ENCODE data around the gene KRTAP9-8.
"Not testable (repeated sequence)": the region's sequence is repeated elsewhere in the genome, so short reads cannot be mapped to it uniquely, and the experiment has no call there.

Gene KRTAP9-8

DNA sequence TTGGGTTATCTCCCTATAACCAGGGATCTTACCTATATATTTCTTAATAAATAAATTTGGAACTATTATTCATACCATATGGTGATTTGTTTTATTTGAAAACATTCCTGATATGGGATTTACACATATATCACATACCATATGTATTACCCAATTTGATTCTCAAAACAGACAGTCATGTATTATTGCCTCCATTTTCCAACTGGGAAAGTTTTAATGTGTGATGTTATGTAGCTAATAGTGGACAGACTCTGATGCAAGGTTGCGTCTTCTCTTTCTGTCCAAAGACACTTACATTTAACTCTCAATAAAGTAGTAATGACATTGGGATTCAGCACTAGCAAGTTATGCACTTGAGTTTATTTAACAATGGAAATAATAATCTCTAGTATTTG, 18.5 kb downstream of the KRTAP9-8 start:
- no peak for DNase-seq

- DNase-seq = no peak
Observed at GRCh38 chr17:41258406-41258805, 20.6 kb downstream of the KRTAP9-8 start.

- no peak for DNase-seq
Observed at GRCh38 chr17:41263212-41263611, 25.4 kb downstream of the KRTAP9-8 start.

DNA sequence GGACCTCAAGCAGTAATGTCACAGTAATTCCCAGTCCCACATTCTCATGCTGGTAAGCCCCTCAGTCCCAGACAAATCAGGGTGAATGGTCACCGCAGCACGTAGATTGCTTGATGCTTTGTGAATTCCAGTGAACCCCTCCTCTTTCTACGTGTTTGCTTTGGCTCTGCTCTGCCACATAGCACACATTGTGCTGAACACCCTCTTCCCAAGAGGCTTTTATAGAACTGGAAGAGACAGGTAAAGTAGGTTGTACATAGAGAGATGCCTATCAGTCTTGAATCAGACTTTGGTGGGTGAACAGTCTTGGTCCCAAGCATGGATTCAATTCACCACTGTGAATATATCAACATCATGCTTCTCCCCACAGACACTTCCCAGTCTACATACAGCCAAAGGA, 26.8 kb downstream of the KRTAP9-8 start:
- DNase-seq = no peak

DNA sequence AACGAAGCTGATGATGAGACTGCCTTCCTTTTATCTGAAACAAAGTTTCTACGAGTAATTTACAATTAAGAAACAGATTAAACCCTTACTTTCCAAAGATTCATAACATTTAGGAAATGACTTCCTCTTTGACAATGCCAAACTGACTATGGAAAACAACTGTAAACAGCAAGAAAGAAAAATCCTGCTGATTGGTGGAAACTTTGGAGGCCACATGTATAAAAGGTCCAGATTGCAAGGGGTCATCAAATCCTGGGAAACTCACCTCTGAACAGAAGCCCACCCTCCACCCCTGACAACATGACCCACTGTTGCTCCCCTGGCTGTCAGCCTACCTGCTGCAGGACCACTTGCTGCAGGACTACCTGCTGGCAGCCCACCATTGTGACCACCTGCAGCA, 27.3 kb downstream of the KRTAP9-8 start, which contains the start of gene KRTAP9-6:
Gene KRTAP9-6 (plus strand): TSS at position 301 of the 400 bp plus-strand sequence. CDS start 0 bp downstream, at position 301.
- DNase-seq = peak; percentile 8

GRCh38 chr17:41267711-41268110, 29.9 kb downstream of the KRTAP9-8 start:
- no peak for DNase-seq

- not testable (repeated sequence) for DNase-seq
Observed at GRCh38 chr17:41271323-41271722, 33.5 kb downstream of the KRTAP9-8 start.

DNA sequence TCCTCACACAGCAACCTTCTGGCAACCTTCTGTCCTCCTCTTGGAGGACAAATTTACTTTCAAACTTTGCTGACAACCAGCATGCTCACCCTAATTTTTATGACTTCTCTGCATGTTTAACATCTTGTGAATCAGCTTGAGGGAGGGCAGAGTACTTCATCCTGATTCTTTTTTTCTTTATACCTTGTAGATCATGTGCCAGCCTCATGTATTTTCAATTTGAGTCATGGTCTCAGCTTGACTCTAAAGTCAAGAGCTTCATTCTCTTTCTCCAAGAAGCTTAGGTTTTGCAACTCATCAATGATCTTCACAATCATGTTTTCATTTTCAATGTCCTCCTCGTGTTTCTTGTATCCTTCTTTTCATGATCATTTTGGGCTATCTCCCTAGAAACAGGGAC, 34.1 kb downstream of the KRTAP9-8 start:
- DNase-seq = no peak

DNA sequence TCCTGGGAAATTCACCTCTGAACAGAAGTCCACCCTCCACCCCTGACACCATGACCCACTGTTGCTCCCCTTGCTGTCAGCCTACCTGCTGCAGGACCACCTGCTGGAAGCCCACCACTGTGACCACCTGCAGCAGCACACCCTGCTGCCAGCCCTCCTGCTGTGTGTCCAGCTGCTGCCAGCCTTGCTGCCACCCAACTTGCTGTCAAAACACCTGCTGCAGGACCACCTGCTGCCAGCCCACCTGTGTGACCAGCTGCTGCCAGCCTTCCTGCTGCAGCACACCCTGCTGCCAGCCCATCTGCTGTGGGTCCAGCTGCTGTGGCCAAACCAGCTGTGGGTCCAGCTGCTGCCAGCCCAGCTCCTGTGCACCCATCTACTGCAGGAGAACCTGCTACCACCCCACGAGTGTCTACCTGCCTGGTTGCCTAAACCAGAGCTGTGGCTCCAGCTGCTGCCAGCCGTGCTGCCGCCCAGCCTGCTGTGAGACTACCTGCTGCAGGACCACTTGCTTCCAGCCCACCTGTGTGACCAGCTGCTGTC, 37.9 kb downstream of the KRTAP9-8 start, which contains the start of gene KRTAP9-7:
Gene KRTAP9-7 (plus strand): TSS at position 51 of the 543 bp plus-strand sequence. CDS start 0 bp downstream, at position 51.
- DNase-seq = not testable (repeated sequence)

DNA sequence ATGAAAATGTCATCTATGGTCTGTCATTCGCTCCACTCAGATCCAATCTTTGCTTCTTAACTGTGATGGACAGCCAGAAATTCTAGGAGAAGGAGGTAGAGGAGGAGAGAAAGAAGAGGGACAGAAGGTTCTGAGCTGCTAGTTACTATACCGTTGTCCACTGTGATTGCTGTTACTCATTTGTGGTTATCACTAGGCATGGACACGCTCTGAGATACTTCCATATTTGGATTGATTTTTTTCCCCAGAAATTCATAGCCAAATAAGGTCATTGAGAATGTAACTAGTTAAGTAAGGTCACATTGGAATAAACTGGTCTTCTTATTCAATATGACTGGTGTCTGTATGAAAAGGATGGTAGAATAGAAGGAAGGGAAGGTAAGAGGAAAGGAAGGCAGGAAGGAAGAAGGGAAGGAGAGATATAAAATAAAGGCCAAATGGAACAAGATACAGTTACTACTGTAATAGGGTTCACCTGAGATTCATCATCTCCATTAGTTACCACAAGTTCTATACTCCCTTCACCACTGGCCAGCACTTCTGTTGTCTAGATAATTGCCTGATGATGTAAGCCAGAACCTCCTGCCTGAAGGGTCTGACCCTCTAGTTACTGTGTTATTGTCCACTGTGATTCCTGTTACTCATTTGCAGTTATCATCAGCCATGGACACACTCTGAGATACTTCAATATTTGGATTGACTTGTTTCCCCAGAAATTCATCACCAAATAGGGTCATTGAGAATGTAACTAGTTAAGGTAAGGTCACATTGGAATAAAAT, 40.6 kb downstream of the KRTAP9-8 start:
- DNase-seq = no peak

GRCh38 chr17:41284043-41284442, 46.2 kb downstream of the KRTAP9-8 start:
- DNase-seq = no peak

- peak; percentile 35 for DNase-seq
Observed at GRCh38 chr17:41284546-41284945, 46.7 kb downstream of the KRTAP9-8 start.

DNA sequence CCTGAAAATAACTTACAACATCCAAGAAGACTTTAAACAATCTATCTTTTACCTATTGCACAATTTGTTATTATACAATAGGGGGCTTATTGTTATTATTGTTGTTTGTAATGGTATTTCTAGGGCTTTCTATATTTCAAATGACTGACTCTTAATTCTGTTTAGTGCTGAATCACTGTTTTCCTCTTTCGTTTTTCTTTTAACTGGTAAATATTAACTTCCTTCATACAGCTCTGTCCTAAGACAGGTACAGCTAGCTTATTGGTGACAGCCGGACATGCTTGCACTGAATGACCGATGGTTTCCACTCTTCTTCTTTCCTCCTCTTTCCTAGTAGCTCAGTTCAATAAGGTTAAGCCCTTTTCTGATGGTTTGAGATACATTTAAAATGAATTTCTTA, 49.3 kb downstream of the KRTAP9-8 start:
- DNase-seq = no peak
